Stimulated activated CD4-positive, alpha-beta T cell treated with anti-CD3 and anti-CD28 coated beads, Interleukin-4, amount 100 ng/mL, for 1 hour (primary cell): ENCODE results near the gene NEIL1.

Source experiments
- DNase-seq: peaks from one replicate; pipeline ENCODE4 v3.0.0-alpha.2; 2020

Gene NEIL1

DNA sequence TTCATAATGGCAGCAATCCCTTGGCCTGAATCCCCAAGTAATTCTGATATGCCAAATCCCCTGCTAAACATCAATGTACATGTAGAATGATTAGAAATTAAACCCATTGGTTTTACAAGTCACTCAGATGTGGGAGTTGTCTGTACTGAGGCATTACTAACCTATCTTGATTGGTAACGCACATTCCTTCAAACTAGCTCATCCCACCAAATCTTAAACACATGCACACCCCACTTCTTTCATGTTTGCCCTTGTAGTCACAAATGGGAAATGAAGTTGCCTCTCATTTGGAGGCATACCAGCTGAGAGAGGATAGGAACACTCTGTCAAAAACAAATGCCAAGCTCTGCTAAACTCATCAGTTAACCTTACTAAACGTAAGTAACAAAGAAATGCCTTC is 50.7 kb downstream of the NEIL1 start:
- DNase-seq: no peak

DNA sequence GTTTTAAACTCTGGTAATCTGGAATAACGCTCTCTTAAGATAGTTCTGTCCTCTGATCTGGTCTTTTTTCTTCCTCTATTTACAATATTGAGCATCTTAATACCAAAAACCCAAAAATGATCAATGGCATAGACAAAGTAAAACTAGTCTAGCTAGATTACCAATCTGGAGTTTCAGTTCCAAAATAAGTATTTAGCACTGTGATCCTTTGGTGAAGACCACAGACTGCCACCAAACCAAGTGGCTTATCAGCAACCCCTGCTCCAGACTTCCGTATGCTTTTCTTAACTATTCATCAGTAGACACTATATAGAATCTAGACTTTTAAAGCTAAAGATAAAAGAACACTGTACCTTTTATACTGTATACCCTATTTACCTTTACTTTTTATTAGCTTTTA is 57.1 kb downstream of the NEIL1 start:
- no peak for DNase-seq
